RWPE1 (cell line): ENCODE results near the gene PSMF1.

Source experiments
- CTCF ChIA-PET: fragments of 350-600 bp; sonication (Branson Sonifier 250); formaldehyde crosslinking; extraction: SDS; loops from one replicate; lab custom pipeline; 2021; lab: Yijun Ruan, JAX
- POLR2A ChIA-PET: fragments of 400-600 bp; formaldehyde crosslinking; extraction: SDS; loops from one replicate; lab custom pipeline; 2020; ENCODE audit warnings: antibody characterized with exemption; ENCODE audit not compliant: low non-redundant PET; lab: Yijun Ruan, JAX
- DNase-seq: peaks from one replicate; pipeline ENCODE4 v3.0.0; 2012; ENCODE audit warnings: low spot score
- H3K27ac ChIP-seq: fragments of 450-650 bp; 2 replicates; pipeline ENCODE4 v1.5.1; 2017
- CTCF ChIP-seq: fragments of 450-650 bp; conservative IDR thresholded peaks from 2 replicates; pipeline ENCODE4 v1.5.1; 2017; ENCODE audit warnings: low read depth, mild to moderate bottlenecking

PSMF1 gene

DNA sequence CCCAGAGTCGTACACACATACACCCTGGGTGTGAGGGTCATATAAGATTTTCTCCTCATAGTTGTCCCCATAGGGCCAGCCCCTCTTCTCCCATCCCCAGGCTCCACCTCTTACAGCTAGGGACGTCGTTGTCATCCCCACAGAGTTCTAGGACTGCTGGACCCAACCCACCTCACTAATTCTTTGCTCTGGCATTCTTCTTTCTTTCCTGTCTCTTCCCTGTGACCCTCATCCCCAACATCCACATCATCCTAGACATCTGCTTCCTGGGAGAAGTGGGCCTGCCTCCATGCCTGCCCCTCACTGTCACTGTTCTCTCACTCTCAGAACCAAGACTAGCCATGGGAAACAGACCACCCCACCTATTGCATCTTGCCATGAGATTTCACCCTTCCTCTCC is 1.1 kb downstream of the PSMF1 start:
- POLR2A ChIA-PET = no interaction called here
- CTCF ChIA-PET = interaction anchor here (0.6 to 1.6 kb wide), 2 partner anchors 11 to 563 kb away, joined by 3 to 6 read pairs; no protein-coding TSS in a partner anchor
- H3K27ac ChIP-seq = peak overlapping the region; percentile 72
- no peak for DNase-seq
- TF ChIP-seq CTCF = no peak

GRCh38 chr20:1121429-1121828 is 3.0 kb downstream of the PSMF1 start:
- CTCF ChIA-PET = interaction anchor here (0.7 kb wide), 1 partner anchor 13 kb away, joined by 3 read pairs; no protein-coding TSS in a partner anchor
- POLR2A ChIA-PET = no interaction called here
- TF ChIP-seq CTCF = no peak
- H3K27ac ChIP-seq = no peak overlapping the region
- no peak for DNase-seq

GRCh38 chr20:1122388-1123315 is 4.2 kb downstream of the PSMF1 start:
- no peak for TF ChIP-seq CTCF
- no peak for DNase-seq
- ChIA-PET CTCF (no interaction called here), POLR2A (no interaction called here)
- H3K27ac ChIP-seq = peak overlapping the region; percentile 78

DNA sequence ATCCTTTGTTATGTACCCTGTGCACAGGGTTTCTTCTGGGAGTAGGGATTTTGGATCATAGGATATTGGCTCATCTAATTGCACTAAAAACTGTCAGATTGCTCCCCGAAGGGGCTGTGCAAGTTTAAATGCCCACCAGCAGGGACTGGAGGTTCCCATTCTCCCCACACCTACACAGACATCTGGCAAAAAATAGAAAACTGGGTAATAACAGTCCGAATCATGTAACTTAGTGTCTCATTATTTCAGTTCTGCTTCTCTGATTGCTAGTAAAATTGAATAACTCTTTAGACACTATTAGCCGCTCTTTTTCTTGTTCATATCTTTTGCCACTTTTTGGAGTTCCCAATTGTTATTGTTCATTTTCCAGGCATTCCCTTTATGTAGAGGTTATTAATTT is 5.3 kb downstream of the PSMF1 start:
- DNase-seq = no peak
- no peak for TF ChIP-seq CTCF
- ChIA-PET CTCF (no interaction called here), POLR2A (no interaction called here)
- no peak overlapping the region for H3K27ac ChIP-seq

DNA sequence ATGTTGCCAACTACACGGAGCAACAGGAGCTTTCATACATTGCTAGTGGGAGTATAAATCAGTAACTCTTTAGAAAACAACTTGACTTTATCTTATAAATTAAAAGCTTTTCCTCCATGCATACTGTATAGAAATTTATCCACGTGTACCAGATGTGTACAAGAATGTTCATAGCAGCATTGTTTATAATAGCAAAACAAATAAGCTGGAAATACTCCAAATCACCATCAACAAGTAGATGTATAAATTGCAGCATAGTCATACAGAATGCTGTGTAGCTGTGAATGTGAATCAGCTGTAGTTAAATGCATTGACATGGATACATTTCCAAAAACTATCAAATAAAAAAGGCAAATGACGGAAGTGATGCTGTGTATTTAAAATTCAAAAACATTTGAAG is 6.0 kb downstream of the PSMF1 start:
- no peak for DNase-seq
- no peak for TF ChIP-seq CTCF
- ChIA-PET CTCF (interaction anchor here (1.0 kb wide), 1 partner anchor 16 kb away, joined by 3 read pairs; no protein-coding TSS in a partner anchor), POLR2A (no interaction called here)
- no peak overlapping the region for H3K27ac ChIP-seq

DNA sequence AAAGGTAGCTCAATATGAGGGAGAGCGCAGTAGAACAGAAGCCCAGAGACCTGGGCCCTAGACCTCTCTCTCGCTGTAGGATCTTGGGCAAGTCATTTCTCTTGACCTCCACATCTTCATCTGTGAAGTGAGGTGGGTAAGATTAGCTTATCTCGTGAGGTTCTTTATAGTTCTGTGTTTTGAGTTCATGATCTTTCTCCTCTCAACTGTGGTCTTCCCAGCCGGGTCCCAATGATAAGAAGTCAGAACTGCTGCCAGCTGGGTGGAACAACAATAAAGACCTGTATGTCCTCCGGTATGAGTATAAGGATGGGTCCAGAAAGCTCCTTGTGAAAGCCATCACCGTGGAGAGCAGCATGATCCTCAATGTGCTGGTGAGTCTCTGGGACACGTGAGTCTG is 6.9 kb downstream of the PSMF1 start:
- no peak overlapping the region for H3K27ac ChIP-seq
- ChIA-PET CTCF (interaction anchor here (1.0 kb wide), 1 partner anchor 17 kb away, joined by 3 read pairs; no protein-coding TSS in a partner anchor), POLR2A (interaction anchor here (0.6 kb wide), 1 partner anchor 10 kb away, joined by 3 read pairs; no protein-coding TSS in a partner anchor)
- TF ChIP-seq CTCF = no peak
- DNase-seq = no peak
